HepG2 (cell line): ENCODE data around the gene EYA3. TPM values are rescaled to one million over a fixed set of nuclear protein-coding genes. Genes with fewer than 3 reads are reported as not detected.

Experiments
- AHR ChIP-seq: IDR thresholded peaks from 2 replicates; pipeline ENCODE4 v1.6.1; 2018; ENCODE audit warnings: missing genetic modification reagents, missing compliant biosample characterization
- DMAP1 ChIP-seq: IDR thresholded peaks from 2 replicates; pipeline ENCODE4 v1.6.1; 2016
- FOXK1 ChIP-seq: sonication (generic); formaldehyde crosslinking; IDR thresholded peaks from 2 replicates; pipeline ENCODE4 v1.4.0; 2020; ENCODE audit warnings: low read depth, missing genetic modification reagents, borderline replicate concordance
- JUNB ChIP-seq: sonication (generic); formaldehyde crosslinking; IDR thresholded peaks from 2 replicates; pipeline ENCODE4 v1.8.0; 2022; ENCODE audit warnings: missing genetic modification reagents, mild to moderate bottlenecking, borderline replicate concordance
- NFE2 ChIP-seq: sonication (generic); formaldehyde crosslinking; IDR thresholded peaks from 2 replicates; pipeline ENCODE4 v1.4.0; 2020; ENCODE audit warnings: missing genetic modification reagents
- NFE2L2 ChIP-seq: fragments of 150-350 bp; IDR thresholded peaks from 2 replicates; pipeline ENCODE4 v1.6.1; 2014; ENCODE audit warnings: low read length
- NFIC ChIP-seq: IDR thresholded peaks from 2 replicates; pipeline ENCODE4 v1.6.1; 2012; ENCODE audit warnings: mild to moderate bottlenecking, low read length, inconsistent platforms
- NR3C1 ChIP-seq: sonication (generic); formaldehyde crosslinking; IDR thresholded peaks from 2 replicates; pipeline ENCODE4 v1.4.0; 2020; ENCODE audit warnings: missing genetic modification reagents
- PAX8 ChIP-seq: sonication (generic); formaldehyde crosslinking; IDR thresholded peaks from 2 replicates; pipeline ENCODE4 v1.8.0; 2022; ENCODE audit warnings: mild to moderate bottlenecking, missing genetic modification reagents, borderline replicate concordance
- POLR2G ChIP-seq: fragments of 200-400 bp; formaldehyde crosslinking; IDR thresholded peaks from 2 replicates; pipeline ENCODE4 v1.6.1; 2018; ENCODE audit warnings: mild to moderate bottlenecking, low read depth, low read length, moderate library complexity
- RAD21 ChIP-seq: fragments of 450-650 bp; formaldehyde crosslinking; IDR thresholded peaks from 2 replicates; pipeline ENCODE4 v1.5.0; 2020; ENCODE audit warnings: mild to moderate bottlenecking
- SUZ12 ChIP-seq: fragments of 150-350 bp; IDR thresholded peaks from 2 replicates; pipeline ENCODE4 v1.6.1; 2014; ENCODE audit warnings: low read depth, low read length
- THAP11 ChIP-seq: IDR thresholded peaks from 2 replicates; pipeline ENCODE4 v1.6.1; 2016; ENCODE audit warnings: missing biosample characterization, missing genetic modification reagents
- ZEB1 ChIP-seq: IDR thresholded peaks from 2 replicates; pipeline ENCODE4 v1.6.1; 2012; ENCODE audit warnings: mild to moderate bottlenecking, low read depth, inconsistent platforms; ENCODE audit not compliant: insufficient replicate concordance
- ZNF343 ChIP-seq: sonication (generic); formaldehyde crosslinking; IDR thresholded peaks from 2 replicates; pipeline ENCODE4 v1.4.0; 2020; ENCODE audit warnings: mild to moderate bottlenecking, missing genetic modification reagents
- ZNF572 ChIP-seq: sonication (generic); formaldehyde crosslinking; IDR thresholded peaks from 2 replicates; pipeline ENCODE4 v1.5.1; 2020; ENCODE audit warnings: mild to moderate bottlenecking, missing genetic modification reagents
- ZNF614 ChIP-seq: IDR thresholded peaks from 2 replicates; pipeline ENCODE4 v1.6.1; 2018; ENCODE audit warnings: missing biosample characterization, missing genetic modification reagents, inconsistent platforms, borderline replicate concordance
- ZNF672 ChIP-seq: sonication (generic); formaldehyde crosslinking; IDR thresholded peaks from 2 replicates; pipeline ENCODE4 v1.8.1; 2022; ENCODE audit warnings: missing genetic modification reagents
- polyA plus RNA-seq, 8 experiments: library from polyadenylated mRNA; depleted of rRNA in 3 of 8; stranded (reverse) in 7 of 8; unstranded in 1 of 8; fragments of >200 nt; fragmentation: Illumina TruSeq in 4 of 8; extraction: Trizol in 4 of 8; gene quantifications; 2 replicates each; pipeline versions ENCODE4 v1.2.1 to v1.2.3, GENCODE V29; 2011 to 2016; ENCODE audit warnings: low read depth in 4 of 8, missing spikeins in 1 of 8, mixed read lengths in 1 of 8; ENCODE audit not compliant: insufficient read depth in 1 of 8
- total RNA-seq, 5 experiments: library from RNA; depleted of rRNA; stranded (reverse); fragments of >200 nt; fragmentation: Illumina TruSeq; extraction: Trizol; gene quantifications; 2 replicates each; pipeline ENCODE4 v1.2.3, GENCODE V29; 2016; ENCODE audit warnings: low read depth in 1 of 5
- TF ChIP-seq, protein P1 (sequence below): sonication (generic); formaldehyde crosslinking; IDR thresholded peaks from 2 replicates; pipeline ENCODE4 v1.4.0; 2020; ENCODE audit warnings: missing genetic modification reagents, mild to moderate bottlenecking, borderline replicate concordance
- TF ChIP-seq, protein P2 (sequence below): sonication (generic); formaldehyde crosslinking; conservative IDR thresholded peaks from 2 replicates; pipeline ENCODE4 v1.8.1; 2023; ENCODE audit warnings: missing genetic modification reagents
- TF ChIP-seq, protein P3 (sequence below): sonication (generic); formaldehyde crosslinking; IDR thresholded peaks from 2 replicates; pipeline ENCODE4 v1.4.0; 2020; ENCODE audit warnings: low read depth, missing genetic modification reagents
- TF ChIP-seq, protein P4 (sequence below): fragments of 450-650 bp; IDR thresholded peaks from 2 replicates; pipeline ENCODE4 v1.6.1; 2016

Gene EYA3
- total and polyA plus RNA-seq, 2 of the 13 experiments (the other 11 are each of a cell fraction or from before 2014, with no cell fraction given), result 13.9 to 19.7 TPM

DNA sequence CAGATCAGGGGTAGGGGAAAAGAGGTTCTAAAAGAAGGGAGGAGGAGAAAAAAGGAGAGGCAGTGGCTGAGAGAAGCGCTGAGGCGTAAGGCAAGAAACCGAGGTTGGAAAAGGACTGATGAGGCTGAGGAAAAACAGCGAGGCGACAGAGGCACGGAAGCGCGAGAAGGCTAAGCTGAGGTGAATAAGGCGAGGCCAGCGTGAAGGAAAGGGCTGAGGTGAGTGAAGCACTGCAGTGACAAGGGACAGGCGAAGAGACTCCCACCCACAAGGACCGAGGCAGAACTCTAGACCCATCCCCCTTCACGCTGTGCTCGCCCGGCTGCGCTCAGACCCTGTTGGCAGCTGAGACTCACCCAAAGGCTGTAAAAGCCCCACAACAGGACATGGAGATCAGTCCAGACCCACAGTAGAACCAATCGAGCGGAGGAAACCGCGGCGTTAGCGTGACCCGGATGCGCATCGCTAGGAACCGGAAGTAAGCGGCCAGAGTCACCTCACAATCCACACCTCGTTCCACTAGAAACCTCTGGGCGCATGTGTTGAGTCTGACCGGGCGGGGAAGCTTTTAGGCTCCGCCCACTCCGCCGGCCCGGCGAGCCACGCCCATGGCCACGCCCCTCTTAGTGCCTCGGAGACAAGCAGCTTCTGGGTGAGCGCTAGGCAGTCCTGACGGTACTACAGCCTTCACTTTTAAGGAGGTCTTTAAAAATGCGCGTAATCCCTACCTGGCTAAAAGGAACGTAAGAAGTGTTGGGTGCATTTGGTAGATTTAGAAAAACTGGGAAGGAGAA lies at the start of gene EYA3 (continued):
- TF ChIP-seq, protein P1, sequence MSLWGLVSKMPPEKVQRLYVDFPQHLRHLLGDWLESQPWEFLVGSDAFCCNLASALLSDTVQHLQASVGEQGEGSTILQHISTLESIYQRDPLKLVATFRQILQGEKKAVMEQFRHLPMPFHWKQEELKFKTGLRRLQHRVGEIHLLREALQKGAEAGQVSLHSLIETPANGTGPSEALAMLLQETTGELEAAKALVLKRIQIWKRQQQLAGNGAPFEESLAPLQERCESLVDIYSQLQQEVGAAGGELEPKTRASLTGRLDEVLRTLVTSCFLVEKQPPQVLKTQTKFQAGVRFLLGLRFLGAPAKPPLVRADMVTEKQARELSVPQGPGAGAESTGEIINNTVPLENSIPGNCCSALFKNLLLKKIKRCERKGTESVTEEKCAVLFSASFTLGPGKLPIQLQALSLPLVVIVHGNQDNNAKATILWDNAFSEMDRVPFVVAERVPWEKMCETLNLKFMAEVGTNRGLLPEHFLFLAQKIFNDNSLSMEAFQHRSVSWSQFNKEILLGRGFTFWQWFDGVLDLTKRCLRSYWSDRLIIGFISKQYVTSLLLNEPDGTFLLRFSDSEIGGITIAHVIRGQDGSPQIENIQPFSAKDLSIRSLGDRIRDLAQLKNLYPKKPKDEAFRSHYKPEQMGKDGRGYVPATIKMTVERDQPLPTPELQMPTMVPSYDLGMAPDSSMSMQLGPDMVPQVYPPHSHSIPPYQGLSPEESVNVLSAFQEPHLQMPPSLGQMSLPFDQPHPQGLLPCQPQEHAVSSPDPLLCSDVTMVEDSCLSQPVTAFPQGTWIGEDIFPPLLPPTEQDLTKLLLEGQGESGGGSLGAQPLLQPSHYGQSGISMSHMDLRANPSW (CRISPR knock-in tag), result no peak; the same call in 1 of the 2 replicates
- no peak for TF ChIP-seq AHR
- no peak for TF ChIP-seq NFE2L2
- TF ChIP-seq ZNF672 (CRISPR knock-in tag), result no peak
- peak; percentile 45 for TF ChIP-seq RAD21 (CRISPR knock-in tag)
- no peak for TF ChIP-seq ZEB1
- 0 out of 2 replicates have a peak, but pooled peaks have one; percentile 39 for TF ChIP-seq ZNF343 (CRISPR knock-in tag)
- peak; percentile 89 for TF ChIP-seq POLR2G
- TF ChIP-seq, protein P2, sequence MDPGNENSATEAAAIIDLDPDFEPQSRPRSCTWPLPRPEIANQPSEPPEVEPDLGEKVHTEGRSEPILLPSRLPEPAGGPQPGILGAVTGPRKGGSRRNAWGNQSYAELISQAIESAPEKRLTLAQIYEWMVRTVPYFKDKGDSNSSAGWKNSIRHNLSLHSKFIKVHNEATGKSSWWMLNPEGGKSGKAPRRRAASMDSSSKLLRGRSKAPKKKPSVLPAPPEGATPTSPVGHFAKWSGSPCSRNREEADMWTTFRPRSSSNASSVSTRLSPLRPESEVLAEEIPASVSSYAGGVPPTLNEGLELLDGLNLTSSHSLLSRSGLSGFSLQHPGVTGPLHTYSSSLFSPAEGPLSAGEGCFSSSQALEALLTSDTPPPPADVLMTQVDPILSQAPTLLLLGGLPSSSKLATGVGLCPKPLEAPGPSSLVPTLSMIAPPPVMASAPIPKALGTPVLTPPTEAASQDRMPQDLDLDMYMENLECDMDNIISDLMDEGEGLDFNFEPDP (CRISPR knock-in tag), result no peak
- peak; percentile 89; the same call in 1 of the 2 replicates for TF ChIP-seq FOXK1 (CRISPR knock-in tag)
- 0 out of 2 replicates have a peak, but pooled peaks have one; percentile 8 for TF ChIP-seq ZNF572 (CRISPR knock-in tag)
- TF ChIP-seq ZNF614 (CRISPR knock-in tag), result peak; percentile 68; the same call in 1 of the 2 replicates
- no peak for TF ChIP-seq SUZ12
- TF ChIP-seq, protein P3, sequence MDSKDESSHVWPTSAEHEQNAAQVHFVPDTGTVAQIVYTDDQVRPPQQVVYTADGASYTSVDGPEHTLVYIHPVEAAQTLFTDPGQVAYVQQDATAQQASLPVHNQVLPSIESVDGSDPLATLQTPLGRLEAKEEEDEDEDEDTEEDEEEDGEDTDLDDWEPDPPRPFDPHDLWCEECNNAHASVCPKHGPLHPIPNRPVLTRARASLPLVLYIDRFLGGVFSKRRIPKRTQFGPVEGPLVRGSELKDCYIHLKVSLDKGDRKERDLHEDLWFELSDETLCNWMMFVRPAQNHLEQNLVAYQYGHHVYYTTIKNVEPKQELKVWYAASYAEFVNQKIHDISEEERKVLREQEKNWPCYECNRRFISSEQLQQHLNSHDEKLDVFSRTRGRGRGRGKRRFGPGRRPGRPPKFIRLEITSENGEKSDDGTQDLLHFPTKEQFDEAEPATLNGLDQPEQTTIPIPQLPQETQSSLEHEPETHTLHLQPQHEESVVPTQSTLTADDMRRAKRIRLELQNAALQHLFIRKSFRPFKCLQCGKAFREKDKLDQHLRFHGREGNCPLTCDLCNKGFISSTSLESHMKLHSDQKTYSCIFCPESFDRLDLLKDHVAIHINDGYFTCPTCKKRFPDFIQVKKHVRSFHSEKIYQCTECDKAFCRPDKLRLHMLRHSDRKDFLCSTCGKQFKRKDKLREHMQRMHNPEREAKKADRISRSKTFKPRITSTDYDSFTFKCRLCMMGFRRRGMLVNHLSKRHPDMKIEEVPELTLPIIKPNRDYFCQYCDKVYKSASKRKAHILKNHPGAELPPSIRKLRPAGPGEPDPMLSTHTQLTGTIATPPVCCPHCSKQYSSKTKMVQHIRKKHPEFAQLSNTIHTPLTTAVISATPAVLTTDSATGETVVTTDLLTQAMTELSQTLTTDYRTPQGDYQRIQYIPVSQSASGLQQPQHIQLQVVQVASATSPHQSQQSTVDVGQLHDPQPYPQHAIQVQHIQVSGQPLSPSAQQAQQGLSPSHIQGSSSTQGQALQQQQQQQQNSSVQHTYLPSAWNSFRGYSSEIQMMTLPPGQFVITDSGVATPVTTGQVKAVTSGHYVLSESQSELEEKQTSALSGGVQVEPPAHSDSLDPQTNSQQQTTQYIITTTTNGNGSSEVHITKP (CRISPR knock-in tag), result no peak
- no peak for TF ChIP-seq NFE2
- no peak for TF ChIP-seq NFIC
- TF ChIP-seq THAP11 (CRISPR knock-in tag), result peak; percentile 93
- TF ChIP-seq NR3C1 (CRISPR knock-in tag), result no peak
- TF ChIP-seq, protein P4, sequence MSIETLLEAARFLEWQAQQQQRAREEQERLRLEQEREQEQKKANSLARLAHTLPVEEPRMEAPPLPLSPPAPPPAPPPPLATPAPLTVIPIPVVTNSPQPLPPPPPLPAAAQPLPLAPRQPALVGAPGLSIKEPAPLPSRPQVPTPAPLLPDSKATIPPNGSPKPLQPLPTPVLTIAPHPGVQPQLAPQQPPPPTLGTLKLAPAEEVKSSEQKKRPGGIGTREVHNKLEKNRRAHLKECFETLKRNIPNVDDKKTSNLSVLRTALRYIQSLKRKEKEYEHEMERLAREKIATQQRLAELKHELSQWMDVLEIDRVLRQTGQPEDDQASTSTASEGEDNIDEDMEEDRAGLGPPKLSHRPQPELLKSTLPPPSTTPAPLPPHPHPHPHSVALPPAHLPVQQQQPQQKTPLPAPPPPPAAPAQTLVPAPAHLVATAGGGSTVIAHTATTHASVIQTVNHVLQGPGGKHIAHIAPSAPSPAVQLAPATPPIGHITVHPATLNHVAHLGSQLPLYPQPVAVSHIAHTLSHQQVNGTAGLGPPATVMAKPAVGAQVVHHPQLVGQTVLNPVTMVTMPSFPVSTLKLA, result peak; percentile 70
- peak; percentile 72; the same call in 1 of the 2 replicates for TF ChIP-seq DMAP1
- no peak; the same call in 1 of the 2 replicates for TF ChIP-seq PAX8 (CRISPR knock-in tag)
- TF ChIP-seq JUNB, result no peak
